GM18526 (cell line): ENCODE data around the gene SCGB2B2.

Experiments
- POLR2A ChIP-seq: IDR thresholded peaks from 3 replicates; pipeline ENCODE4 v1.6.1; 2011; ENCODE audit not compliant: insufficient read length; ENCODE audit errors: extremely low read depth

SCGB2B2 gene

DNA sequence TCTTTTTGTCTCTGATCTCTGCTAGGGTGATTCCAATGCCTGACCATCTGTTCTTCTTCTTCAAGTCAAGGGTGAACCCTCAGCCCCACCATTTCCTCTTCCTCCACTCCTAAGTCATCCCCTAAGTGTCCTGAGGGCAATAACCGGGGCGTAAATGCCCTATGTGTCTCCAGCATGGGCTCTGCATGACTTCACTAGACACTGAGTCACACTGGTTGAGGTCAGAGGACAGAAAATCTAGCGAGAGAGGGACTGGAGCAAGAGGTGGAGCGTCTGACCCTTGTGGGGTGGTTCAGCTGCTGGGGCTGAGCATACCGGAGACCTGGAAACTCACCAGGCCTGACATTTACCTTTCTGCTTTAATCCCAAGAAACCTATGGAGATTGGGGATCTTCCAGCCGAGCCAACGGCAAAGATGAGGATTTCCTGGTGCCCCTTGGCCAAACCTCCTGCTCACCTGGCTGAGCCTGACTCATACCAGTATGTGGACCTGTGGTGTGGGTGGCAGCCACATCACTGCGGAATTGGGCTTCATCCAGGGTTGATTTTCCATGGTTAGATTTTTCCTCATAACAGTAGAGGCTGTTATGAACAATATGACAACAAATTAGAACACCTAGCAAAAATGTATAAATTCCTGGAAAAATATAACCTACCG lies 26.9 kb downstream of the SCGB2B2 start:
- TF ChIP-seq POLR2A: no peak

GRCh38 chr19:34645551-34645950 lies 31.4 kb downstream of the SCGB2B2 start:
- TF ChIP-seq POLR2A: no peak

GRCh38 chr19:34644991-34645461 lies 31.9 kb downstream of the SCGB2B2 start:
- no peak for TF ChIP-seq POLR2A

DNA sequence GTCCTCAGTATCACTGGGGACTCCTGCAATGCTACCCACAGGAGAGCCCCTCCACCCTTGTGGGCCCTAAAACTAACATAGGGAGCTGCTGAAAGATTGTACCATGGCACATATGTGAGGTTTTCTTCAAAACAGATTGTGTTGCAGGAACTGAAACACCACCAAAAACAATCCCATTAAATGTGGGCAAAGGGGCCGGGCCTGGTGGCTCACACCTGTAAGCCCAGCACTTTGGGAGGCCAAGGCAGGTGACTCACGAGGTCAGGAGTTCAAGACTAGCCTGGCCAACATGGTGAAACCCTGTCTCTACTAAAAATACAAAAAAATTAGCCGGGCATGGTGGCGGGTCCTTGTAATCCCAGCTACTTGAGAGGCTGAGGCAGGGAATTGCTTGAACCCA lies 34.7 kb downstream of the SCGB2B2 start:
- no peak for TF ChIP-seq POLR2A

DNA sequence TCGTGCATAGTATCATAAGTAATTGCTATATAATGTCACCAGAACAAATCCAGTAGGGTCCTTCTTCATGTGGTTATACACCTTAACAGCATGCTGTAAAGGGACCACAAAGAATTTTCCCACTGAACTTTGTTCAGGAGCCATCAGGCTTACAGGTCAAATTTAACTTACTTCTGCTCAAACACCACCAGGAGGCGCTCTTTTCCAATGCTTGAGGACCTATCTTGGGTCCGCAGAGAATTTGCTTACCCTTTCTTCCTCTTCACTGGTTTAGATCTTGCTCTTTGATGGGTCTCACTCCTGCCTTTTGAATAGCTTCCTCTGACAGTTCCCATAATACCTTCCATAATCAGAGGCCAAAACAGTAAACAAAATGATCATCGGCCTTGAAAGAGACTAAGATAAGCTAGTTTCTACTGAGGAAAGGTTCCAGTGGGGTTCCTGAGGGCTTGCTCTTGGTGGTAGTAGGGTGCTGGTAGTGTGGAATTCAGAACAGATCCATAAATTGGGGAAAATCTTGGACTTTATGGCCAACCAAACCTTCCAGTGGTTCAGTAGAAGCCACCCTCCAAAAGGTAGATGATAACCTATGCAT lies 37.4 kb downstream of the SCGB2B2 start:
- no peak for TF ChIP-seq POLR2A

DNA sequence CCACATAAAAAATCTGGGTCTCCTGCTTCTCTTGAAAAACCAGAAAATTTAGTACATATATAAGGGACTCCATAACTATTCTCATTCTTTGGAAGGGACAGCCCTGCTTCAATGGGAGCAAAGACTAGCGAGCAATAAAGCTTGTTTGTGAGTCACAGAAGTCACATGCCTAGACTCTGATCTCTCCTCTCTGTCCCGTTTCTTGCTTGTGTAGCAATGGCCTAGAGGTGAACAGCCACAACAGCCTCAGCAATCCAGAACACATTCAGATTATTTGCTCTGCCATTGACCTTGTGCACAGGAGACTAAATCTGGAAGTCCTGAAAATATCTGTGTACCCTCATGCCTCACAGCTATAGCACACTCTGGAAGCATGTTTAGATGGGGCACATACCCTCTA lies 43.2 kb downstream of the SCGB2B2 start:
- no peak for TF ChIP-seq POLR2A
